ENCODE measurements around the gene PRDM12. TPM values are rescaled to one million over a fixed set of nuclear protein-coding genes. Genes with fewer than 3 reads are reported as not detected.

The PRDM12 gene
- total and polyA plus RNA-seq, 2 experiments from 2014 or later: 0.11 TPM; not detected in 1

DNA sequence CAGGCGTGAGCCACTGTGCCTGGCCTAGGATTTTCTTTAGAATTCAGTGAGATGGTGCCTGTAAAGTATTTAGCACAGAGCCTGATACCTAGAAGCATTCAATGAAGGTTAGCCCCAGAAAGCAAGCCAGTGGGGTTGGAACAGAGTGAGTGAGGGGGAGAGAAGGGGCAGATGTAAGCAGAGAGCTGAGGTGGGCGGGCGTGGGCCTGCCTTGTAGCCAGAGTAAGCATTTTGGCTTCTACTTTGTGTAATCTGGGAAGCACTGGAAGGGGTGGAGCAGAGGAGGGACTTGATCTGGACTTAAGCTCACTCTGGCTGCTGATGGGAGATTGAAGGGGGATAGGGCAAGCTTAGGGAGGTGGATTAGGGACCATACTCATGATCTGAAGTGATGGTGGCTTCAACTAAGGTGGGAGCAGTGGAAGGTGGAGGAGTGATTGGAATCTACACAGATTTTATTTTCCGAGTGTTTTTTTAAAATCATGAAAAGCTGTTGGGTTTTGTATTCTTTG, 31.8 kb downstream of the PRDM12 start (continued):
- TF ChIP-seq ZNF462 (CRISPR knock-in tag; IDR thresholded peaks at IDR 0.05): no peak

- Histone ChIP-seq H3K4me1 (ENCODE audit: insufficient read depth) (peaks cover 15% of the 10 kb centered on the region), H3K79me2 (replicated peaks; ENCODE audit: insufficient read depth) (peaks cover 62% of the 10 kb centered on the region), H2AFZ (no peak overlapping the region), H3K27ac (ENCODE audit: low read depth) (0 out of 2 replicates have a peak overlapping the region, but pooled peaks have one; percentile 26), H3K4me3 (no peak overlapping the region), H3K36me3 (ENCODE audit: insufficient read depth) (peaks cover 56% of the 10 kb centered on the region), H3K4me2 (no peak overlapping the region), H3K9me2 (ENCODE audit: insufficient read depth) (no peaks in the 10 kb centered on the region), H3K27me3 (ENCODE audit: insufficient read depth) (no peaks in the 10 kb centered on the region), H4K20me1 (replicated peaks; ENCODE audit: insufficient read depth) (peaks cover 47% of the 10 kb centered on the region), H3F3A (replicated peaks; ENCODE audit: low read depth) (peaks cover 39% of the 10 kb centered on the region)
- no peak overlapping the region; the same call in 1 of the 2 replicates for H3K27ac Mint-ChIP-seq
- ATAC-seq: no peak
- peaks cover 69% of the 10 kb centered on the region for H3K36me3 Mint-ChIP-seq (ENCODE audit: low read depth)
- H3K4me1 Mint-ChIP-seq: peaks cover 34% of the 10 kb centered on the region
- DNase-seq (ENCODE audit: low spot score): no peak
- no peaks in the 10 kb centered on the region for H3K9me3 Mint-ChIP-seq
- H3K4me3 Mint-ChIP-seq: no peak overlapping the region; the same call in 2 of the 3 replicates
- peaks cover 19% of the 10 kb centered on the region for H3K27me3 Mint-ChIP-seq (ENCODE audit: insufficient read depth, low read depth, poor library complexity)
- TF ChIP-seq REST (IDR thresholded peaks at IDR 0.05; ENCODE audit: unreplicated experiment) (no peak), CREB1 (CRISPR knock-in tag; IDR thresholded peaks at IDR 0.05; ENCODE audit: low read depth) (no peak), JUNB (IDR thresholded peaks at IDR 0.05; ENCODE audit: unreplicated experiment) (no peak), POLR2AphosphoS5 (IDR thresholded peaks at IDR 0.05; ENCODE audit: low read depth) (no peak), STAT1 (IDR thresholded peaks at IDR 0.05; ENCODE audit: unreplicated experiment) (no peak), EZH2 (IDR thresholded peaks at IDR 0.05; ENCODE audit: low read depth, unreplicated experiment) (no peak), ZNF331 (CRISPR knock-in tag; IDR thresholded peaks at IDR 0.05; ENCODE audit: low read depth) (no peak), ZNF114 (CRISPR knock-in tag; IDR thresholded peaks at IDR 0.05) (no peak), NANOG (IDR thresholded peaks at IDR 0.05; ENCODE audit: borderline replicate concordance) (no peak), EZH2phosphoT487 (IDR thresholded peaks at IDR 0.05; ENCODE audit: unreplicated experiment) (no peak)
- TF ChIP-seq, protein P1, sequence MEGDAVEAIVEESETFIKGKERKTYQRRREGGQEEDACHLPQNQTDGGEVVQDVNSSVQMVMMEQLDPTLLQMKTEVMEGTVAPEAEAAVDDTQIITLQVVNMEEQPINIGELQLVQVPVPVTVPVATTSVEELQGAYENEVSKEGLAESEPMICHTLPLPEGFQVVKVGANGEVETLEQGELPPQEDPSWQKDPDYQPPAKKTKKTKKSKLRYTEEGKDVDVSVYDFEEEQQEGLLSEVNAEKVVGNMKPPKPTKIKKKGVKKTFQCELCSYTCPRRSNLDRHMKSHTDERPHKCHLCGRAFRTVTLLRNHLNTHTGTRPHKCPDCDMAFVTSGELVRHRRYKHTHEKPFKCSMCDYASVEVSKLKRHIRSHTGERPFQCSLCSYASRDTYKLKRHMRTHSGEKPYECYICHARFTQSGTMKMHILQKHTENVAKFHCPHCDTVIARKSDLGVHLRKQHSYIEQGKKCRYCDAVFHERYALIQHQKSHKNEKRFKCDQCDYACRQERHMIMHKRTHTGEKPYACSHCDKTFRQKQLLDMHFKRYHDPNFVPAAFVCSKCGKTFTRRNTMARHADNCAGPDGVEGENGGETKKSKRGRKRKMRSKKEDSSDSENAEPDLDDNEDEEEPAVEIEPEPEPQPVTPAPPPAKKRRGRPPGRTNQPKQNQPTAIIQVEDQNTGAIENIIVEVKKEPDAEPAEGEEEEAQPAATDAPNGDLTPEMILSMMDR (conservative IDR thresholded peaks at IDR 0.05; ENCODE audit: low read depth in 2 of 2): no peak
Measured at GRCh38 chr9:130696996-130697395, 32.6 kb downstream of the PRDM12 start.

Measured in GM23338 (cell line).